ENCODE results near the gene ADPRM. TPM values are rescaled to one million over a fixed set of nuclear protein-coding genes. Genes with fewer than 3 reads are reported as not detected.

Gene ADPRM
- total RNA-seq, 1 experiment from 2014 or later = 7.4 TPM

DNA sequence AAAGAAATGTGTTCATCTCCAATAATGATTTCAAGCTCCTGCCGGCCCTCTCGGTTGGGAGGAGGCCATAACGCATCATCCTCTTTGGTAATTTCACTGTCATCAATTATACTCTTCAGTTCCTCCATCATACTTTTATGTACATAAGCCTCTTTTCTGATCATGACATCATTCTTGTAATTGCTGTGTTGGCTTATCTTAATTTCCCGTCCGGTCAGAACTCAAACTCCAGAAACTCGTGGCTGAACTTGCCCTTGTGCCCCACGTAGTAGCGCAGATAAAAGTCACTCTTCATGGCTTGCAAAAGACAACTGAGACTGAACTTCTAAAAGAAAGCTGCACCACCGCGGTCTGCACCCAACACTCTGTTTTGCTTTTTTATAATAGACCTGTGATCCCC is 18.8 kb downstream of the ADPRM start (continued):
- TF ChIP-seq, protein P1, sequence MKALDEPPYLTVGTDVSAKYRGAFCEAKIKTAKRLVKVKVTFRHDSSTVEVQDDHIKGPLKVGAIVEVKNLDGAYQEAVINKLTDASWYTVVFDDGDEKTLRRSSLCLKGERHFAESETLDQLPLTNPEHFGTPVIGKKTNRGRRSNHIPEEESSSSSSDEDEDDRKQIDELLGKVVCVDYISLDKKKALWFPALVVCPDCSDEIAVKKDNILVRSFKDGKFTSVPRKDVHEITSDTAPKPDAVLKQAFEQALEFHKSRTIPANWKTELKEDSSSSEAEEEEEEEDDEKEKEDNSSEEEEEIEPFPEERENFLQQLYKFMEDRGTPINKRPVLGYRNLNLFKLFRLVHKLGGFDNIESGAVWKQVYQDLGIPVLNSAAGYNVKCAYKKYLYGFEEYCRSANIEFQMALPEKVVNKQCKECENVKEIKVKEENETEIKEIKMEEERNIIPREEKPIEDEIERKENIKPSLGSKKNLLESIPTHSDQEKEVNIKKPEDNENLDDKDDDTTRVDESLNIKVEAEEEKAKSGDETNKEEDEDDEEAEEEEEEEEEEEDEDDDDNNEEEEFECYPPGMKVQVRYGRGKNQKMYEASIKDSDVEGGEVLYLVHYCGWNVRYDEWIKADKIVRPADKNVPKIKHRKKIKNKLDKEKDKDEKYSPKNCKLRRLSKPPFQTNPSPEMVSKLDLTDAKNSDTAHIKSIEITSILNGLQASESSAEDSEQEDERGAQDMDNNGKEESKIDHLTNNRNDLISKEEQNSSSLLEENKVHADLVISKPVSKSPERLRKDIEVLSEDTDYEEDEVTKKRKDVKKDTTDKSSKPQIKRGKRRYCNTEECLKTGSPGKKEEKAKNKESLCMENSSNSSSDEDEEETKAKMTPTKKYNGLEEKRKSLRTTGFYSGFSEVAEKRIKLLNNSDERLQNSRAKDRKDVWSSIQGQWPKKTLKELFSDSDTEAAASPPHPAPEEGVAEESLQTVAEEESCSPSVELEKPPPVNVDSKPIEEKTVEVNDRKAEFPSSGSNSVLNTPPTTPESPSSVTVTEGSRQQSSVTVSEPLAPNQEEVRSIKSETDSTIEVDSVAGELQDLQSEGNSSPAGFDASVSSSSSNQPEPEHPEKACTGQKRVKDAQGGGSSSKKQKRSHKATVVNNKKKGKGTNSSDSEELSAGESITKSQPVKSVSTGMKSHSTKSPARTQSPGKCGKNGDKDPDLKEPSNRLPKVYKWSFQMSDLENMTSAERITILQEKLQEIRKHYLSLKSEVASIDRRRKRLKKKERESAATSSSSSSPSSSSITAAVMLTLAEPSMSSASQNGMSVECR (CRISPR knock-in tag; IDR thresholded peaks at IDR 0.05; ENCODE audit: borderline replicate concordance) = no peak
- TF ChIP-seq NR1H2 (CRISPR knock-in tag; IDR thresholded peaks at IDR 0.05) (no peak), NFE2L1 (CRISPR knock-in tag; IDR thresholded peaks at IDR 0.05) (no peak), ZNF263 (CRISPR knock-in tag; IDR thresholded peaks at IDR 0.05; ENCODE audit: low read depth) (no peak), CBFB (CRISPR knock-in tag; IDR thresholded peaks at IDR 0.05; ENCODE audit: low read depth) (no peak), NR3C1 (CRISPR knock-in tag; conservative IDR thresholded peaks at IDR 0.05; ENCODE audit: low read depth) (no peak)
- TF ChIP-seq, protein P2, sequence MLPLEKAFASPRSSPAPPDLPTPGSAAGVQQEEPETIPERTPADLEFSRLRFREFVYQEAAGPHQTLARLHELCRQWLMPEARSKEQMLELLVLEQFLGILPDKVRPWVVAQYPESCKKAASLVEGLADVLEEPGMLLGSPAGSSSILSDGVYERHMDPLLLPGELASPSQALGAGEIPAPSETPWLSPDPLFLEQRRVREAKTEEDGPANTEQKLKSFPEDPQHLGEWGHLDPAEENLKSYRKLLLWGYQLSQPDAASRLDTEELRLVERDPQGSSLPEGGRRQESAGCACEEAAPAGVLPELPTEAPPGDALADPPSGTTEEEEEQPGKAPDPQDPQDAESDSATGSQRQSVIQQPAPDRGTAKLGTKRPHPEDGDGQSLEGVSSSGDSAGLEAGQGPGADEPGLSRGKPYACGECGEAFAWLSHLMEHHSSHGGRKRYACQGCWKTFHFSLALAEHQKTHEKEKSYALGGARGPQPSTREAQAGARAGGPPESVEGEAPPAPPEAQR (CRISPR knock-in tag; IDR thresholded peaks at IDR 0.05) = no peak
- TF ChIP-seq, protein P3, sequence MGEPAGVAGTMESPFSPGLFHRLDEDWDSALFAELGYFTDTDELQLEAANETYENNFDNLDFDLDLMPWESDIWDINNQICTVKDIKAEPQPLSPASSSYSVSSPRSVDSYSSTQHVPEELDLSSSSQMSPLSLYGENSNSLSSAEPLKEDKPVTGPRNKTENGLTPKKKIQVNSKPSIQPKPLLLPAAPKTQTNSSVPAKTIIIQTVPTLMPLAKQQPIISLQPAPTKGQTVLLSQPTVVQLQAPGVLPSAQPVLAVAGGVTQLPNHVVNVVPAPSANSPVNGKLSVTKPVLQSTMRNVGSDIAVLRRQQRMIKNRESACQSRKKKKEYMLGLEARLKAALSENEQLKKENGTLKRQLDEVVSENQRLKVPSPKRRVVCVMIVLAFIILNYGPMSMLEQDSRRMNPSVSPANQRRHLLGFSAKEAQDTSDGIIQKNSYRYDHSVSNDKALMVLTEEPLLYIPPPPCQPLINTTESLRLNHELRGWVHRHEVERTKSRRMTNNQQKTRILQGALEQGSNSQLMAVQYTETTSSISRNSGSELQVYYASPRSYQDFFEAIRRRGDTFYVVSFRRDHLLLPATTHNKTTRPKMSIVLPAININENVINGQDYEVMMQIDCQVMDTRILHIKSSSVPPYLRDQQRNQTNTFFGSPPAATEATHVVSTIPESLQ (CRISPR knock-in tag; IDR thresholded peaks at IDR 0.05) = no peak
- TF ChIP-seq, protein P4, sequence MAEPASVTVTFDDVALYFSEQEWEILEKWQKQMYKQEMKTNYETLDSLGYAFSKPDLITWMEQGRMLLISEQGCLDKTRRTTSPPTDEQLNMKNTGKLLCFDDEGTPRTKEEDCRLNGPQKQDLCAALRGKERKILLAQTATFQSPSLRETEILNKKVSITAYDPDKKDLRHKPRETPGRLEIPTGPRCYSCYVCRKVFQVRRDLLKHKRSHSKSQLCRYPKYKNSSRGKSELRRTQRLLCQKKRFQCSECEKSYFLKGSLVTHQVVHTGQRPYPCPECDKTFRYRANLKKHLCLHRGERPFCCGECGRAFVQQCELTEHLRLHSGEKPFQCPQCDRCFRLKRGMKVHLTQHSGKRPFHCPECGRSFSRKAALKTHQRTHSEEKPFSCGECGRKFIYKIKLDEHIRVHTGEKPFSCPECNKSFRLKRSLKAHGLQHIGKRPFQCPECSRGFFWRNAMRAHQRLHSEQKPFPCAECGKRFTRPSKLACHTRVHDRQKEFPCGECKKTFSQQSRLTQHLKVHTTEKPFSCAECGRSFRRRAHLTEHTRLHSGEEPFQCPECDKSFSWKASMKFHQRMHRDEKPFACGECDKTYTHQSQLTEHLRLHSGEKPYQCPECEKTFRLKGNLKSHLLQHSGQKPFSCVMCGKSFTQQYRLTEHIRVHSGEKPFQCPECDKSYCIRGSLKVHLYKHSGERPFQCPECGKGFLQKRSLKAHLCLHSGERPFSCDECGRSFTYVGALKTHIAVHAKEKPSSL (CRISPR knock-in tag; conservative IDR thresholded peaks at IDR 0.05) = no peak

DNA sequence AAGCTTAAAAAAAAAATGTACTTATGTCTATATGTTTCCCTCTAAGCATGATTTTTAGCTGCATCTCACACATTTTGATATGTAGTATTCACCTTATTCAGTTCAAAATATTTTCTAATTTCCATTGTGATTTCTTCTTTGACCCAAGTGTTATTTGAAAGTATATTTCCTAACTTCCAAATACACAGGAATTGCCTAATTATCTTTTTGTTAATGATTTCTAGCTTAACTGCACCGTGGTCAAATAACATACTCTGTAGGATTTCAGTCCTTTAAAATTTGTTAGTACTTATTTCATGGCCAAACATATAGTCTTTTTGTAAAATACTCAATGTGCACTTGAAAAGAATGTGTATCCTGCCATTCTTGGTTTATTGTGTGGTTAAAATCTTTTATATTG is 21.2 kb downstream of the ADPRM start:
- no peaks in the 10 kb centered on the region for H3K36me3 Mint-ChIP-seq
- H3K4me3 Mint-ChIP-seq = no peak overlapping the region
- ChIA-PET POLR2A (no interaction called here), CTCF (no interaction called here)
- ATAC-seq (no peak), DNase-seq (ENCODE audit: low spot score) (no peak)
- H3K9me3 Mint-ChIP-seq = no peaks in the 10 kb centered on the region
- H3K4me1 Mint-ChIP-seq = no peaks in the 10 kb centered on the region
- H3K27ac Mint-ChIP-seq = no peak overlapping the region
- H3K27me3 Mint-ChIP-seq (ENCODE audit: low read depth) = no peaks in the 10 kb centered on the region
- TF ChIP-seq ATF1 (CRISPR knock-in tag; IDR thresholded peaks at IDR 0.05) (no peak), NR3C1 (CRISPR knock-in tag; conservative IDR thresholded peaks at IDR 0.05; ENCODE audit: low read depth) (no peak), ZNF317 (CRISPR knock-in tag; IDR thresholded peaks at IDR 0.05; ENCODE audit: borderline replicate concordance, low read depth) (no peak), SMAD3 (CRISPR knock-in tag; IDR thresholded peaks at IDR 0.05; ENCODE audit: borderline replicate concordance) (no peak), ESRRA (CRISPR knock-in tag; IDR thresholded peaks at IDR 0.05; ENCODE audit: borderline replicate concordance) (no peak), EMX1 (CRISPR knock-in tag; IDR thresholded peaks at IDR 0.05) (no peak), ZNF219 (CRISPR knock-in tag; IDR thresholded peaks at IDR 0.05; ENCODE audit: borderline replicate concordance) (no peak), RORB (CRISPR knock-in tag; IDR thresholded peaks at IDR 0.05) (no peak), ZNF423 (CRISPR knock-in tag; IDR thresholded peaks at IDR 0.05) (no peak)
- TF ChIP-seq, protein P2 (CRISPR knock-in tag; IDR thresholded peaks at IDR 0.05) = no peak
- TF ChIP-seq, protein P5, sequence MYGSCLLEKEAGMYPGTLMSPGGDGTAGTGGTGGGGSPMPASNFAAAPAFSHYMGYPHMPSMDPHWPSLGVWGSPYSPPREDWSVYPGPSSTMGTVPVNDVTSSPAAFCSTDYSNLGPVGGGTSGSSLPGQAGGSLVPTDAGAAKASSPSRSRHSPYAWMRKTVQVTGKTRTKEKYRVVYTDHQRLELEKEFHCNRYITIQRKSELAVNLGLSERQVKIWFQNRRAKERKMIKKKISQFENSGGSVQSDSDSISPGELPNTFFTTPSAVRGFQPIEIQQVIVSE (CRISPR knock-in tag; IDR thresholded peaks at IDR 0.05; ENCODE audit: borderline replicate concordance) = no peak
- TF ChIP-seq, protein P6, sequence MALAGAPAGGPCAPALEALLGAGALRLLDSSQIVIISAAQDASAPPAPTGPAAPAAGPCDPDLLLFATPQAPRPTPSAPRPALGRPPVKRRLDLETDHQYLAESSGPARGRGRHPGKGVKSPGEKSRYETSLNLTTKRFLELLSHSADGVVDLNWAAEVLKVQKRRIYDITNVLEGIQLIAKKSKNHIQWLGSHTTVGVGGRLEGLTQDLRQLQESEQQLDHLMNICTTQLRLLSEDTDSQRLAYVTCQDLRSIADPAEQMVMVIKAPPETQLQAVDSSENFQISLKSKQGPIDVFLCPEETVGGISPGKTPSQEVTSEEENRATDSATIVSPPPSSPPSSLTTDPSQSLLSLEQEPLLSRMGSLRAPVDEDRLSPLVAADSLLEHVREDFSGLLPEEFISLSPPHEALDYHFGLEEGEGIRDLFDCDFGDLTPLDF (CRISPR knock-in tag; IDR thresholded peaks at IDR 0.05) = no peak
- TF ChIP-seq, protein P7, sequence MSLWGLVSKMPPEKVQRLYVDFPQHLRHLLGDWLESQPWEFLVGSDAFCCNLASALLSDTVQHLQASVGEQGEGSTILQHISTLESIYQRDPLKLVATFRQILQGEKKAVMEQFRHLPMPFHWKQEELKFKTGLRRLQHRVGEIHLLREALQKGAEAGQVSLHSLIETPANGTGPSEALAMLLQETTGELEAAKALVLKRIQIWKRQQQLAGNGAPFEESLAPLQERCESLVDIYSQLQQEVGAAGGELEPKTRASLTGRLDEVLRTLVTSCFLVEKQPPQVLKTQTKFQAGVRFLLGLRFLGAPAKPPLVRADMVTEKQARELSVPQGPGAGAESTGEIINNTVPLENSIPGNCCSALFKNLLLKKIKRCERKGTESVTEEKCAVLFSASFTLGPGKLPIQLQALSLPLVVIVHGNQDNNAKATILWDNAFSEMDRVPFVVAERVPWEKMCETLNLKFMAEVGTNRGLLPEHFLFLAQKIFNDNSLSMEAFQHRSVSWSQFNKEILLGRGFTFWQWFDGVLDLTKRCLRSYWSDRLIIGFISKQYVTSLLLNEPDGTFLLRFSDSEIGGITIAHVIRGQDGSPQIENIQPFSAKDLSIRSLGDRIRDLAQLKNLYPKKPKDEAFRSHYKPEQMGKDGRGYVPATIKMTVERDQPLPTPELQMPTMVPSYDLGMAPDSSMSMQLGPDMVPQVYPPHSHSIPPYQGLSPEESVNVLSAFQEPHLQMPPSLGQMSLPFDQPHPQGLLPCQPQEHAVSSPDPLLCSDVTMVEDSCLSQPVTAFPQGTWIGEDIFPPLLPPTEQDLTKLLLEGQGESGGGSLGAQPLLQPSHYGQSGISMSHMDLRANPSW (CRISPR knock-in tag; conservative IDR thresholded peaks at IDR 0.05; ENCODE audit: low read depth) = no peak

Measured in WTC11 (cell line).